ENCODE results near the gene USP49.

DNA sequence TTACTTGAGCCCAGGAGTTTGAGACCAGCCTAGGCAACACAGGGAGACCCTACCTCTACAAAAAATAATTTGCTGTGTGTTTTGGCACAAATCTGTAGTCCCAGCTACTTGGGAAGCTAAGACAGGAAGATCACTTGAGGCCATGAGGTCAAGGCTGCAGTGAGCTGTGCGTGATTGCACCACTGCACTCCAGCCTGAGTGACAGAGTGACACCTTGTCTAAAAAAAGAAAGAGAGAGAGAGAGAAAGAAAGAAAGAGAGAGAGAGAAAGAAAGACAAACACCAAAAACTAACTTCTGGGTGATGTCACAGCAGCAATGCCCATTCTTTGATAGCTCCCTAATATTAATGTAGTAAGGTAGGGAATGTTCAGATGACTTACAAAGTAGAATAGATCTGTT lies 20.4 kb downstream of the USP49 start:
- TF ChIP-seq, protein P1, sequence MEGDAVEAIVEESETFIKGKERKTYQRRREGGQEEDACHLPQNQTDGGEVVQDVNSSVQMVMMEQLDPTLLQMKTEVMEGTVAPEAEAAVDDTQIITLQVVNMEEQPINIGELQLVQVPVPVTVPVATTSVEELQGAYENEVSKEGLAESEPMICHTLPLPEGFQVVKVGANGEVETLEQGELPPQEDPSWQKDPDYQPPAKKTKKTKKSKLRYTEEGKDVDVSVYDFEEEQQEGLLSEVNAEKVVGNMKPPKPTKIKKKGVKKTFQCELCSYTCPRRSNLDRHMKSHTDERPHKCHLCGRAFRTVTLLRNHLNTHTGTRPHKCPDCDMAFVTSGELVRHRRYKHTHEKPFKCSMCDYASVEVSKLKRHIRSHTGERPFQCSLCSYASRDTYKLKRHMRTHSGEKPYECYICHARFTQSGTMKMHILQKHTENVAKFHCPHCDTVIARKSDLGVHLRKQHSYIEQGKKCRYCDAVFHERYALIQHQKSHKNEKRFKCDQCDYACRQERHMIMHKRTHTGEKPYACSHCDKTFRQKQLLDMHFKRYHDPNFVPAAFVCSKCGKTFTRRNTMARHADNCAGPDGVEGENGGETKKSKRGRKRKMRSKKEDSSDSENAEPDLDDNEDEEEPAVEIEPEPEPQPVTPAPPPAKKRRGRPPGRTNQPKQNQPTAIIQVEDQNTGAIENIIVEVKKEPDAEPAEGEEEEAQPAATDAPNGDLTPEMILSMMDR (conservative IDR thresholded peaks at IDR 0.05 in 1 of 2, IDR thresholded peaks at IDR 0.05 in 1 of 2; ENCODE audit: low read depth in 1 of 2, low read length in 2 of 2), result no peak
- TF ChIP-seq EZH2 (IDR thresholded peaks at IDR 0.05; ENCODE audit: low read length, missing control alignments), result no peak

All from fibroblast of lung (primary cell).